GM19193 (cell line): ENCODE data around the gene SLC35E3.

ENCODE experiments used
- POLR2A ChIP-seq: IDR thresholded peaks from 4 replicates; pipeline ENCODE4 v1.6.1; 2011; ENCODE audit not compliant: insufficient read depth, insufficient read length; ENCODE audit errors: extremely low read depth

The SLC35E3 gene

GRCh38 chr12:68761901-68762630 lies 16.1 kb downstream of the SLC35E3 start:
- no peak for TF ChIP-seq POLR2A

- TF ChIP-seq POLR2A: no peak
Observed at GRCh38 chr12:68762691-68763090, 16.7 kb downstream of the SLC35E3 start.

GRCh38 chr12:68765696-68766095 lies 19.7 kb downstream of the SLC35E3 start:
- TF ChIP-seq POLR2A: no peak

- TF ChIP-seq POLR2A: no peak
Observed at GRCh38 chr12:68766646-68767045, 20.7 kb downstream of the SLC35E3 start.

- no peak for TF ChIP-seq POLR2A
Observed at GRCh38 chr12:68767191-68767590, 21.2 kb downstream of the SLC35E3 start.

- TF ChIP-seq POLR2A: no peak
Observed at GRCh38 chr12:68768431-68768939, 22.5 kb downstream of the SLC35E3 start.

GRCh38 chr12:68769941-68770340 lies 24.0 kb downstream of the SLC35E3 start:
- TF ChIP-seq POLR2A: no peak

- TF ChIP-seq POLR2A: no peak
Observed at GRCh38 chr12:68771223-68771925, 25.4 kb downstream of the SLC35E3 start.

GRCh38 chr12:68772714-68773113 lies 26.7 kb downstream of the SLC35E3 start:
- TF ChIP-seq POLR2A: no peak

- no peak for TF ChIP-seq POLR2A
Observed at GRCh38 chr12:68773582-68773981, 27.6 kb downstream of the SLC35E3 start.

GRCh38 chr12:68775121-68775630 lies 29.2 kb downstream of the SLC35E3 start:
- TF ChIP-seq POLR2A: no peak

GRCh38 chr12:68776976-68777610 lies 31.1 kb downstream of the SLC35E3 start:
- no peak for TF ChIP-seq POLR2A

- TF ChIP-seq POLR2A: no peak
Observed at GRCh38 chr12:68779280-68779679, 33.3 kb downstream of the SLC35E3 start.

- TF ChIP-seq POLR2A: no peak
Observed at GRCh38 chr12:68780731-68781130, 34.8 kb downstream of the SLC35E3 start.

- no peak for TF ChIP-seq POLR2A
Observed at GRCh38 chr12:68781728-68782127, 35.8 kb downstream of the SLC35E3 start.
